ENCODE measurements around the gene HTR7.

Gene HTR7

GRCh38 chr10:90805206-90805605, 52.6 kb downstream of the HTR7 start:
- no peak for DNase-seq (ENCODE audit: low read depth in 2 of 2, low spot score in 1 of 2)

- no peak for DNase-seq (ENCODE audit: low read depth in 2 of 2, low spot score in 1 of 2)
Measured at GRCh38 chr10:90804354-90804753, 53.5 kb downstream of the HTR7 start.

DNA sequence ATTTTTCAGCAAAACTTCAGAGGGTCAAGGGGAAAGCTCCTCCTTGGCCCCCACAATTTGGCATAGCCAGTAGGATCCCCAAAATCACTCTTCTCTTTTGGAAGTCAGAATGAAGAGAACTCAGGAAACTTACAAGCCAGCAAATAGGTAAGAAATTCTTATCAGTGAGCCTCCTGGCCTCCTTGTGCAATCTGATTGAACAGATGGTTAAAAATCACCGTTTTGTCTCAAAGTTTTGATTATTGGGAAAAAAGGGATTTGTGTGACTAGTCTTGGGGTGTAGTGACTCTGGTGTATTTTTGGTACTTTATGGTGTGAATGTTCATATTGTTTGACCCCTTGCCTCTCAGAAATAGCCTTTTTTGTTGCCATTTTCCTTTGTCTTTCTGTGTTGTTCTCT, 56.2 kb downstream of the HTR7 start:
- no peak for DNase-seq (ENCODE audit: low read depth in 2 of 2, low spot score in 1 of 2)

- no peak for DNase-seq (ENCODE audit: low read depth in 2 of 2, low spot score in 1 of 2)
Measured at GRCh38 chr10:90800232-90800796, 57.5 kb downstream of the HTR7 start.

DNA sequence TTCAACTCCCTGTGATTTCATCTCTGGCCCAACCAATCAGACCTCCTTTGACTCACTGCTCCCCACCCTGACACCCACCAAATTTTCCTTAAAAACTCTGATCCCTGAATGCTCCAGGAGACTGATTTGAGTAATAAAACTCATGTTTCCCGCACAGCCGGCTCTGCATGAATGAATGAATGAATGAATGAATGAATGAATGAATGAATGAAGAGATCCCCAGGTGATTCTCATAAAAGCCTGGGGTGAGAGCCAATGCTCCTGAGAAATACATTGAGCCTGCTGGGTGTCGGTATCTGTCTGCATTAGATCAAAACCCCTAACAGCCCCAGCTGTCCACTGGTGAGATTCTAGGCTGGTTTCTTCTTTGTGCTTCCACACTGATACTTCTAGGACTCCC, 58.7 kb downstream of the HTR7 start:
- DNase-seq (ENCODE audit: low read depth in 2 of 2, low spot score in 1 of 2) = no peak

DNA sequence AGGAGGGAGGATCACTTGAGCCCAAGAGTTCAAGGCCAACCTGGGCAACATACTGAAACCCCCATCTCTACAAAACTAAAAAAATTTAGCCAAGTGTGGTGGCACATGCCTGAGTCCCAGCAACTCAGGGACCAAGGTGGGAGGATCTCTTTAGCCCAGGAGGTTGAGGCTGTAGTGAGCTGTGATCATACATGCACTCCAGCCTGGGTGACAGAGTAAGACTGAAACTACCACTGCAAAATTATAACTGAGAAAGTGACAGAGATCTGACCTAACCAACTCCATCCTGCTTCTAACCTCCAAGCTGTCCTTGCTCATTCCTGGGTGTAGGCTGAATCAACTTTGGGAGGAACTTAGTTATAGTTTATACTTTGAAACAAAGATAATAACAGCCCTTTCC, 59.4 kb downstream of the HTR7 start:
- no peak for DNase-seq (ENCODE audit: low read depth in 2 of 2, low spot score in 1 of 2)

DNA sequence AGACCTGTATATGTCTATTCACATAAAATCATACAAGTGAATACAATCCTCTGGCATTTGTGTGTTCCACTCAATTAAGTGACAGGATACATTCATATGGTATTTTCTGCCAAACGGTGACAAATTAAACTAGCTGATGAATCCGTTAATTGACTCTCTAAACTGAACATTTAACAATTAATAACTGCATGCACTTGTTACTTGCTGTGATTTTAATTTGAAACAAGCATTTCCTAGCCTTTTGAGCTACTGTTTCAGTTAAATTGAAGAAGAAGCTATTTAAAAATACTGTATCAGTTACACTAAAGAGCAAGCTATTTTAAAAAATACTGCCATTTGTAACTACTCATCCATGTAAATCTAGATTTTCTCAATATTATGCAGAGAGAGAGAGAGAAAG, 67.4 kb downstream of the HTR7 start:
- no peak for DNase-seq (ENCODE audit: low read depth in 2 of 2, low spot score in 1 of 2)

- DNase-seq (ENCODE audit: low read depth in 2 of 2, low spot score in 1 of 2) = no peak
Measured at GRCh38 chr10:90788968-90789367, 68.9 kb downstream of the HTR7 start.

GRCh38 chr10:90788199-90788491, 69.7 kb downstream of the HTR7 start:
- no peak for DNase-seq (ENCODE audit: low read depth in 2 of 2, low spot score in 1 of 2)

DNA sequence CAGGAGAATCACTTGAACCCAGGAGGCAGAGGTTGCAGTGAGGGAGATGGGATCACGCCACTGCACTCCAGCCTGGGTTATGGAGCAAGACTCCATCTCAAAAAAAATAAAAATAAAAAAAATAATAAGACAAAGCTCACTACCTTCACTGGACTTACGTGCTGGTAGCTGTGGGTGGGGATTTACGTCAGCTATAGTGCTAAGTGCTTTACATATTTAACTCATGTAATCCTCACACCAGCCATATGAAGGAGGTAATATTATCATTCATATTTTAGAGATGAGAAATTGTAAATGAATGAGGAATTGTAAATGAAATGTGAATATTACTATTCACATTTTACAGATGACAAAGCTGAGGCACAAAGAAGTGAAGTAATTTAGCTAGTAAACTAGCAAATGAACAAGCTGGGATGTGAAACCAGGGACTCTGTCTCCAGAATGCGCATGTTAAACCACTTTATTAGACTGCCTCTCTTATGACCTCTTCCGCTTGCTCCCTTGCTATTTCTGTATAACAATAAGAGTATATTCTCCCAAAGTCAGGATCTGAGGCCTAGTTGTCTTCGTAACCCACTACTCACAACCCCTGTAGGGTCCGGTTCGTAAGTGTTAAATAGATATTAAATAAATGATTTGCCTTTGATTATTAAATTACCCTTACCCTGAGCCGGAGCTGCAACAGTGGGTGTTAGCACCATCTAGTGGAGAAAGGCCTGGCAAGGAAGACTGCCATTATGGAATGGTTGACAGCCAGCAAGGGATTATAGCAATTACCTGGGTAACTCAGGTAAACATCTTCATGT, 70.2 kb downstream of the HTR7 start:
- DNase-seq (ENCODE audit: low read depth in 2 of 2, low spot score in 1 of 2) = no peak

GRCh38 chr10:90785782-90786181, 72.1 kb downstream of the HTR7 start:
- no peak for DNase-seq (ENCODE audit: low read depth in 2 of 2, low spot score in 1 of 2)

DNA sequence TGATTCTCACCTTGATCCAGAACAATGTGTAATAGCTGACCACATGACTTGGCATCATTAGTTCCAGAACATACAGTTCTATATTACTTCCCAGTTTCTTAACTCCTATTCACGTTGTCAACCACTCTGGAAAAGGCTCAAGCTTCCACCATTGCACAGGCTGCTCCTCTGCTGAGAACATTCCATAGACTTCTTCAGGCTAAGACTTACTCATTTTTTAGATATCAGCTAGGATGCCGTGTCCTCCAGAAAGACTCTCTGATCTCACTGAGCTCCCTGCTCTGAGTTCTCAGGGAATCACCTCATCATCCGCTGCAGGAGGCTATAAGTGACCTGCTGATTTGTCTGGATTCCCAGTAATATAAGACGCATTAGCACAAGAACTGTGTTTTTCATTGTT, 73.1 kb downstream of the HTR7 start:
- DNase-seq (ENCODE audit: low read depth in 2 of 2, low spot score in 1 of 2) = no peak

DNA sequence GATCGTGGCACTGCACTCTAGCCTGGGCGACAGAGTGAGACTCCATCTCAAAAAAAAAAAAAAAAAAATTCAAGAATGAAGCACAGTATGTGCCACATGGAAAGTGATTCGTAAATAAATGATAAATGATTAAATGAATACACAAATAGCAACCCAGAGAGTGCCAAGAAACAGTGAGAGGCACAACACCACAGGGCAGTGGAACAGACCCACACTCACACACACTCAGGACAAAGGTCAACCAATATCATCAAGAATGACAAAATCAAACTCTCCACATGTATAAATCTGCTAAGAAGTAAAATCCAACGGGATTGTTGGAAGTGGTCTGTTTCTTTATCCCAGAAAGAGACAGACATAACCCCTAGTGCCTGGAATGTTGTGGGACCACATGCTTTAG, 77.4 kb downstream of the HTR7 start:
- DNase-seq (ENCODE audit: low read depth in 2 of 2, low spot score in 1 of 2) = no peak

- no peak for DNase-seq (ENCODE audit: low read depth in 2 of 2, low spot score in 1 of 2)
Measured at GRCh38 chr10:90779548-90779947, 78.3 kb downstream of the HTR7 start.

DNA sequence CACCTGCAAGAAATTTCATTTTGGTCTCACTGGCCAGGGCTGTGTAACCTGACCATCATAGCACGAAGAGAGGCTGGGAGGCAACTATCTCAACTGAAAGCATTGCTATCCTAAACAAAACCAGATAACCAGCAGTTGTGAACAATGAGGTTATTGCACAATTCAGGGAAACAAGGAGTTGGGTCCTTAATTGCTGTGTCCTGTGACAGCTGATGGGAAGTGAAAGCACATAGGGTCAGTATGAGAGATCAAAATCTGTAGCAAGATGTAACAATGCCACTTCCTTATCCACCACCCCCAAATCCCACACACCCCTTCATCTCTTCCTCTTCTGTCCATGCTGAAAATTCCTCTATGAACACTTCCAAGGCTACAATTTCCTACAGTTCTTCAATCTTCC, 80.2 kb downstream of the HTR7 start:
- DNase-seq (ENCODE audit: low read depth in 2 of 2, low spot score in 1 of 2) = no peak

GRCh38 chr10:90775351-90776028, 82.3 kb downstream of the HTR7 start:
- DNase-seq (ENCODE audit: low read depth in 2 of 2, low spot score in 1 of 2) = no peak

GRCh38 chr10:90769946-90770841, 87.6 kb downstream of the HTR7 start:
- no peak for DNase-seq (ENCODE audit: low read depth in 2 of 2, low spot score in 1 of 2)

DNA sequence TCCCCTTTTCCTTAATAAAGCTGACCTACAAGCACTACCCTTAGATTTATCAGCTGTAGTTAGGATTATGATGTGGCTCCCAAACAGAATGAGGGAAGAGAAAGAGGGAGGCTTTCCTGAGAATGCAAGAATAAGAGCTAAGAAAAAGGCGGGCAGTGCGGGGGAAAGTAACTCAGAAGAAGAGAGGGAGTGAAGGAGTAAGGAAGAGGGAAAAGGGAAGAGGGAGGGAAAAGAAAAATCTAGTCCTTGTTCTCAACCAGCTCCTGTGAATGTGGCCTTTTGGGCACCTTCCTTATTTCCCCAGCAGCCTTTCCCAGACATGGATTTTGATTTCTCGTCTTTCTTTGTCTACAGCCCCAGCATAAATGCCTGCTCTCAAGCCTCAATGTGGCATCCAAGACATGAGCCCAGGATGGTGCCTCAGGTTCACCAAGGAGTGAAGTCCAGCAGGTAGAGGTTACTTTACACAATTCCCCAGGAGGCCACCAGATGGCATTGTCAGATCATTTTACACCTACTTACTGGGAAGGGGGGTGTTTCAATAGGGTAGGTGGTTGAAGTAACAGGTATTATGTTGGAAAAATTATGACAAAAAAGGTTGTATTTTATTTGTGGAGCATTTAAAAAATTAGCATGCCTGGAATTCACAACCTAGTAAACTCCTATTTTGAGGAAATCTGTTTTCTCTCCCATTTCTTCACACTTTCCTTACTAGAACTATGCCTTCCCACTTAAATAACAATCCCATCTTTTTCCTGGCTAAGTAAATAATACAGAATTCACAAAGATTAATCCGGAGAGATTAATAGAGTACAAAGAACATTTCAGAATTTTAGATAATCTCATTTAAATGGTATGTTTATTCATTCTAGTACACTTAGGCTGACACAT, 106.5 kb downstream of the HTR7 start:
- peak in 1 of 2 donors; percentile 6 for DNase-seq (ENCODE audit: low read depth in 2 of 2, low spot score in 1 of 2)

DNA sequence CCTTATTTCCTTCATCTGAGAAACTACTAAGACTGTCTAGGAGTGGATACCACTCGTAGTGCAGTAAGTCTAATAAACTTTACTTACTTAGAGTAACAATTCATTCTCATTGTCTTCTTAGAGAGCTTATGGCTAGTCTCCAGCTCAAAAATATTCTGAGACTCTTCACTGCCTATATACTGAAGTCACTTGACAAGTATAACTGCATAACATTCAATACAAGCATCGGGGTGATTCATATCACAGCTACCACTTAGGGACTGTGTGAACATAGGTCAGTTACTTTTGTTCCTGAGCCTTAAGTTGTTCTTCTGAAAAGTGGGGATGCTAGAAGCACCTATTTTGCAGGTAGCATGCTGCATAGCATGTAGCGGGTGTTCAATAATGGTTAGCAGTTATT, 111.0 kb downstream of the HTR7 start:
- DNase-seq (ENCODE audit: low read depth in 2 of 2, low spot score in 1 of 2) = no peak

DNA sequence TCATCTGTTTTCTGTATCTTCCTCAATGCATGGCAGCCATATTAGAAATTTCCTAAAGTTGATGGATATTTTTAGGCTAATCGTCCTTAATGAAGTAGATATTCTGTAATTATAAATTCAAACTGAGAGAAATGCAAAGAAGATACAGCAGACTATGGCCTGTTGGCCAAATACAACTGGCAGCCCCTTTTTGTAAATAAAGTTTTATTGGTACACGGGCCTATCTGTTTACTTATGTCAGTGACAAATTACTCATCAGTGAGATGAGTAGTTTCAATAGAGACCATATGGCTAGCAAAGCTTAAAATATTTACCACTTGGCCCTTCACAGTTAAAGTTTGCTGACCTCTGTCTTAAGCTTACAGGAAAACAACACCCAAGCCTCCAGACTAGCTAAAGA, 112.3 kb downstream of the HTR7 start:
- DNase-seq (ENCODE audit: low read depth in 2 of 2, low spot score in 1 of 2) = no peak

DNA sequence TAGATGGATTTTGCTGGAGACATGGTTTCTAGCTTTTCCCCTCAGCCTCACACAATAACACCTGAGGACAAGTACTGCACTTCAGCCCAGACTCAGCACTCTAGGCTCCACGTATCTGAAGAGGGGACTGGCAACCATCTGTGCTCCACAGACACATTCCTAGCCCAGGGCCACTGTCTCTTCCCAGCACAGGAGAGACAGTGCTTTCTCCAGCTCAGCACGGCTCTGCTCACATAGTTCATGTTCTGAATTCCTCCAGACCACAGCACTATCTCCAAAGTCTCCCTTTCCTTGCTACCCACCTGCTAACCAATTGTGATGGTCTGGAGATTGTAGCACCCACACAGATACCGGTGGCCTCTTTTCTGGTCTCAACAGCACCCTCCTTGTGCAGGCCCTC, 114.5 kb downstream of the HTR7 start:
- no peak for DNase-seq (ENCODE audit: low read depth in 2 of 2, low spot score in 1 of 2)

Measured in stimulated activated CD8-positive, alpha-beta memory T cell treated with anti-CD3 and anti-CD28 coated beads, Interleukin-4, amount 100 ng/mL, for 4 hours (primary cell).